K562 (cell line): ENCODE data around the gene KIAA1614. TPM values are rescaled to one million over a fixed set of nuclear protein-coding genes. Genes with fewer than 3 reads are reported as not detected.

Experiments used
- ATAC-seq: fragments of 200-7000 bp; cut with Tn5 transposase; 3 replicates; pipeline ENCODE4 v1.9.1; 2020; ENCODE audit warnings: moderate library complexity
- BruUV-seq: library from RNA; stranded (reverse); fragments of 400-500 nt; replicated peaks from 2 replicates; lab custom pipeline; 2021; lab: Mats Ljungman, UMichigan
- CTCF ChIA-PET: fragments of 300-600 bp; formaldehyde crosslinking; extraction: SDS; loops from one replicate; lab custom pipeline; 2021; ENCODE audit warnings: low intra/inter-chr PET ratio; lab: Yijun Ruan, JAX
- POLR2A ChIA-PET: fragments of 300-600, 350-650 bp; sonication (Branson Sonifier 250); formaldehyde crosslinking; extraction: SDS; loops from one replicate; lab custom pipeline; 2021; ENCODE audit warnings: antibody characterized with exemption, inconsistent platforms; lab: Yijun Ruan, JAX
- DNase-seq, 4 experiments: peaks; one replicate each; pipeline versions ENCODE4 v3.0.0 to v3.0.0-alpha.2; 2011 to 2018; ENCODE audit warnings: low spot score in 3 of 4, mixed read lengths in 3 of 4; ENCODE audit errors: extremely low read depth in 1 of 4
- FAIRE-seq: peaks from 2 replicates; lab custom pipeline; 2011; peaks lifted over from hg19 to GRCh38; lab: Jason Lieb, UNC
- H2AFZ ChIP-seq: 2 replicates; pipeline ENCODE4 v1.6.0; 2011; ENCODE audit warnings: low read depth, low read length, control low read depth, inconsistent platforms
- H3K27ac ChIP-seq: fragments of 200-600 bp; 3 replicates; pipeline ENCODE4 v1.8.0; 2011; ENCODE audit warnings: low read depth, mild to moderate bottlenecking, control low read depth, inconsistent platforms, low read length, moderate library complexity, mixed read lengths; ENCODE audit errors: extremely low read depth
- H3K27me3 ChIP-seq, 2 experiments: fragments of 300-600 bp in 1 of 2; 2 replicates in 1 of 2; 3 replicates in 1 of 2; pipeline versions ENCODE4 v1.6.0 to v1.8.0; 2011; ENCODE audit warnings: inconsistent platforms in 2 of 2, low read length in 2 of 2, mild to moderate bottlenecking in 1 of 2, mixed read lengths in 1 of 2, moderate library complexity in 1 of 2; ENCODE audit not compliant: control insufficient read depth in 2 of 2, insufficient read depth in 2 of 2
- H3K36me3 ChIP-seq: fragments of 300-600 bp; 3 replicates; pipeline ENCODE4 v1.8.0; 2011; ENCODE audit warnings: mild to moderate bottlenecking, low read length, inconsistent platforms; ENCODE audit not compliant: control insufficient read depth, insufficient read depth
- H3K4me1 ChIP-seq, 2 experiments: fragments of 200-600 bp in 1 of 2; replicated peaks in 1 of 2; 2 replicates in 1 of 2; 3 replicates in 1 of 2; pipeline versions ENCODE4 v1.5.1 to v1.8.0; 2011; ENCODE audit warnings: inconsistent platforms in 2 of 2, low read length in 2 of 2, mild to moderate bottlenecking in 1 of 2, mixed read lengths in 1 of 2, moderate library complexity in 1 of 2; ENCODE audit not compliant: control insufficient read depth in 2 of 2, insufficient read depth in 2 of 2
- H3K4me2 ChIP-seq: 2 replicates; pipeline ENCODE4 v1.6.1; 2011; ENCODE audit warnings: low read length, control low read depth, inconsistent platforms, mixed read lengths; ENCODE audit not compliant: insufficient read depth
- H3K4me3 ChIP-seq: fragments of 200-600 bp; sonication (generic), shearing (Covaris generic); 2 replicates; pipeline ENCODE4 v1.5.1; 2016; ENCODE audit warnings: control low read depth, inconsistent platforms
- H3K79me2 ChIP-seq: fragments of 200-600 bp; 3 replicates; pipeline ENCODE4 v1.8.0; 2011; ENCODE audit warnings: low read length, inconsistent platforms; ENCODE audit not compliant: control insufficient read depth, insufficient read depth
- H3K9ac ChIP-seq, 2 experiments: 2 replicates each; pipeline versions ENCODE4 v1.6.0 to v1.6.1; 2011; ENCODE audit warnings: low read depth in 2 of 2, low read length in 2 of 2, control low read depth in 1 of 2, inconsistent platforms in 1 of 2, mild to moderate bottlenecking in 1 of 2, mixed read lengths in 1 of 2; ENCODE audit not compliant: insufficient read depth in 1 of 2
- H3K9me1 ChIP-seq: one replicate; pipeline ENCODE4 v1.6.0; 2011; ENCODE audit warnings: inconsistent platforms, mild to moderate bottlenecking, low read length, moderate library complexity; ENCODE audit not compliant: control insufficient read depth, insufficient read depth
- H3K9me3 ChIP-seq: replicated peaks from 2 replicates; pipeline ENCODE4 v1.5.1; 2011; ENCODE audit warnings: low read depth, low read length, inconsistent platforms; ENCODE audit not compliant: control insufficient read depth, insufficient read depth
- H4K20me1 ChIP-seq: replicated peaks from 2 replicates; pipeline ENCODE4 v1.6.1; 2011; ENCODE audit warnings: low read length, inconsistent platforms, mixed read lengths; ENCODE audit not compliant: control insufficient read depth, insufficient read depth
- ARNT ChIP-seq, 2 experiments: fragments of 450-650 bp; IDR thresholded peaks; 2 replicates each; pipeline ENCODE4 v1.6.1; 2016; ENCODE audit warnings: mild to moderate bottlenecking in 1 of 2
- HINFP ChIP-seq: fragments of 450-650 bp; conservative IDR thresholded peaks from 2 replicates; pipeline ENCODE4 v1.6.1; 2016; ENCODE audit warnings: missing genetic modification characterization, low read depth, mild to moderate bottlenecking, control low read depth, missing compliant biosample characterization
- MYBL2 ChIP-seq, 2 experiments: fragments of 450-650 bp in 1 of 2; sonication (generic) in 1 of 2; formaldehyde crosslinking in 1 of 2; IDR thresholded peaks; 2 replicates each; pipeline versions ENCODE4 v1.6.1 to v1.8.1; 2017 to 2022; ENCODE audit warnings: borderline replicate concordance in 1 of 2, inconsistent platforms in 1 of 2, low read depth in 1 of 2, mild to moderate bottlenecking in 1 of 2, missing genetic modification reagents in 1 of 2, moderate library complexity in 1 of 2
- PTTG1 ChIP-seq: fragments of 450-650 bp; IDR thresholded peaks from 2 replicates; pipeline ENCODE4 v1.6.1; 2016; ENCODE audit warnings: low read depth, mild to moderate bottlenecking, missing genetic modification characterization, missing compliant biosample characterization
- RBM39 ChIP-seq: fragments of 200-400 bp; formaldehyde crosslinking; optimal IDR thresholded peaks from 2 replicates; pipeline ENCODE3; 2018; ENCODE audit warnings: low read depth, low read length
- SOX6 ChIP-seq: fragments of 450-650 bp; IDR thresholded peaks from 2 replicates; pipeline ENCODE4 v1.6.1; 2014; ENCODE audit warnings: mild to moderate bottlenecking
- SP2 ChIP-seq: IDR thresholded peaks from 2 replicates; pipeline ENCODE4 v1.6.1; 2011; ENCODE audit warnings: mild to moderate bottlenecking, low read depth, low read length, moderate library complexity; ENCODE audit not compliant: poor library complexity, severe bottlenecking; ENCODE audit errors: extremely low read depth
- SREBF1 ChIP-seq: fragments of 150-350 bp; IDR thresholded peaks from 2 replicates; pipeline ENCODE4 v1.6.1; 2014; ENCODE audit warnings: antibody characterized with exemption, low read depth, low read length, borderline replicate concordance
- ZNF175 ChIP-seq: fragments of 200-800 bp; sonication (Bioruptor generic); IDR thresholded peaks from 2 replicates; pipeline ENCODE4 v1.6.1; 2016; ENCODE audit warnings: low read depth, mild to moderate bottlenecking, missing genetic modification characterization, missing compliant biosample characterization
- WGBS: fragments of 100-300 bp; shearing (Covaris generic); methylation state at CpG from one replicate; pipeline ENCODE4 v1.1.6; 2016; ENCODE audit warnings: low coverage, mixed read lengths; ENCODE audit not compliant: insufficient coverage; ENCODE audit errors: missing lambda C conversion rate; 5-methylcytosine and 5-hydroxymethylcytosine counted together
- in situ Hi-C: fragments of 300-500 bp; cut with MboI; formaldehyde crosslinking; loops from 4 replicates; pipeline ENCODE4 v1.15.0; 2018; ENCODE audit warnings: inconsistent platforms, mixed read lengths
- intact Hi-C: fragments of 100-400 bp; cut with micrococcal nuclease; formaldehyde crosslinking; loops from 2 replicates; pipeline ENCODE4 v1.14.2; 2022
- polyA plus RNA-seq, 8 experiments: library from polyadenylated mRNA; depleted of rRNA in 4 of 8; stranded (reverse) in 5 of 8; unstranded in 3 of 8; fragments of >200 nt; fragmentation: Nextera tagmentation in 2 of 8; fragmentation: Illumina TruSeq in 1 of 8; extraction: Ambion mirVana in 2 of 8; extraction: Trizol in 1 of 8; gene quantifications; 2 replicates each; pipeline versions ENCODE4 v1.2.1 to v1.2.3, GENCODE V29; 2011 to 2014; ENCODE audit warnings: inconsistent platforms in 1 of 8, missing spikeins in 1 of 8
- total RNA-seq, 7 experiments: library from RNA; depleted of rRNA in 6 of 7; stranded (reverse); fragments of >200 nt in 6 of 7; fragmentation: Illumina TruSeq in 2 of 7; extraction: Trizol in 2 of 7; gene quantifications; 2 replicates each; pipeline versions ENCODE4 v1.2.1 to v1.2.3, GENCODE V29; 2011 to 2021; ENCODE audit warnings: low replicate concordance in 1 of 7
- TF ChIP-seq, protein P1 (sequence below): sonication (generic); formaldehyde crosslinking; IDR thresholded peaks from 2 replicates; pipeline ENCODE4 v1.8.0; 2022; ENCODE audit warnings: missing genetic modification reagents, mild to moderate bottlenecking, borderline replicate concordance

The KIAA1614 gene
- total and polyA plus RNA-seq, 9 of the 15 experiments (the other 6 are each of a cell fraction or from before 2014, with no cell fraction given), result 0.01 to 1.1 (median 0.15) TPM; not detected in 1

GRCh38 chr1:180948641-180949615, 36.2 kb downstream of the KIAA1614 start (continued):
- TF ChIP-seq SP2 (no peak), HINFP (tag) (no peak)

GRCh38 chr1:180949616-180950000, 36.9 kb downstream of the KIAA1614 start:
- ChIA-PET CTCF (no interaction called here), POLR2A (interaction anchor here (0.6 kb wide), 2 partner anchors 210 to 1082 kb away, joined by 3 read pairs; no protein-coding TSS in a partner anchor)
- no peaks in the 10 kb centered on the region for H4K20me1 ChIP-seq
- no peaks in the 10 kb centered on the region for H3K9me1 ChIP-seq
- H3K36me3 ChIP-seq, result peaks cover 13% of the 10 kb centered on the region; the same call in 2 of the 3 replicates
- H2AFZ ChIP-seq, result no peak overlapping the region
- ATAC-seq (no peak), FAIRE-seq (no peak), DNase-seq (no peak)
- no peak overlapping the region for H3K4me2 ChIP-seq
- no TSS peak for BruUV-seq
- WGBS, result 92% methylated on average over 4 of the region's 4 CpGs
- no peak overlapping the region for H3K27ac ChIP-seq
- no peaks in the 10 kb centered on the region for H3K79me2 ChIP-seq
- no peaks in the 10 kb centered on the region; the same call in 1 of the 2 replicates for H3K9me3 ChIP-seq
- no peak overlapping the region for H3K4me3 ChIP-seq
- intact Hi-C loops (no loop called here), in situ Hi-C loops (no loop called here)
- TF ChIP-seq SOX6 (no peak), PTTG1 (no peak), ARNT (IDR thresholded peaks at IDR 0.05) (no peak), MYBL2 (IDR thresholded peaks at IDR 0.05; ENCODE audit: low read depth) (no peak), MYBL2 (CRISPR knock-in tag; IDR thresholded peaks at IDR 0.05; ENCODE audit: borderline replicate concordance) (no peak), ZNF175 (no peak), SREBF1 (no peak), RBM39 (no peak)
- TF ChIP-seq, protein P1, sequence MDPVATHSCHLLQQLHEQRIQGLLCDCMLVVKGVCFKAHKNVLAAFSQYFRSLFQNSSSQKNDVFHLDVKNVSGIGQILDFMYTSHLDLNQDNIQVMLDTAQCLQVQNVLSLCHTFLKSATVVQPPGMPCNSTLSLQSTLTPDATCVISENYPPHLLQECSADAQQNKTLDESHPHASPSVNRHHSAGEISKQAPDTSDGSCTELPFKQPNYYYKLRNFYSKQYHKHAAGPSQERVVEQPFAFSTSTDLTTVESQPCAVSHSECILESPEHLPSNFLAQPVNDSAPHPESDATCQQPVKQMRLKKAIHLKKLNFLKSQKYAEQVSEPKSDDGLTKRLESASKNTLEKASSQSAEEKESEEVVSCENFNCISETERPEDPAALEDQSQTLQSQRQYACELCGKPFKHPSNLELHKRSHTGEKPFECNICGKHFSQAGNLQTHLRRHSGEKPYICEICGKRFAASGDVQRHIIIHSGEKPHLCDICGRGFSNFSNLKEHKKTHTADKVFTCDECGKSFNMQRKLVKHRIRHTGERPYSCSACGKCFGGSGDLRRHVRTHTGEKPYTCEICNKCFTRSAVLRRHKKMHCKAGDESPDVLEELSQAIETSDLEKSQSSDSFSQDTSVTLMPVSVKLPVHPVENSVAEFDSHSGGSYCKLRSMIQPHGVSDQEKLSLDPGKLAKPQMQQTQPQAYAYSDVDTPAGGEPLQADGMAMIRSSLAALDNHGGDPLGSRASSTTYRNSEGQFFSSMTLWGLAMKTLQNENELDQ (CRISPR knock-in tag), result no peak
- H3K4me1 ChIP-seq, result peaks cover 0 to 36% of the 10 kb centered on the region in 2 experiments; a peak in 3 of 5 replicates
- no peaks in the 10 kb centered on the region for H3K27me3 ChIP-seq
- no peak overlapping the region for H3K9ac ChIP-seq
